Spleen (tissue), 11 donors: ENCODE data around the gene PCLO. TPM values are rescaled to one million over a fixed set of nuclear protein-coding genes. Genes with fewer than 3 reads are reported as not detected.

ENCODE experiments used
- DNase-seq: peaks from one replicate; pipeline ENCODE4 v3.0.0-alpha.2; 2020
- H3K27ac ChIP-seq, 8 donors: fragments of 200-600 bp; sonication (generic) in 7 of 8; 1 replicate in 4 of 8; 2 replicates in 4 of 8; pipeline versions ENCODE4 v1.5.0 to v1.8.0; 2016 to 2021; ENCODE audit warnings: inconsistent platforms in 4 of 8, mild to moderate bottlenecking in 4 of 8, moderate library complexity in 1 of 8
- H3K27me3 ChIP-seq, 7 donors: fragments of 200-600 bp; sonication (generic) in 6 of 7; replicated peaks in 1 of 7; 1 replicate in 4 of 7; 2 replicates in 3 of 7; pipeline versions ENCODE4 v1.5.0 to v1.8.0; 2016 to 2021; ENCODE audit warnings: inconsistent platforms in 3 of 7, mild to moderate bottlenecking in 1 of 7
- H3K36me3 ChIP-seq, 6 donors: fragments of 200-600 bp; sonication (generic) in 5 of 6; 1 replicate in 4 of 6; 2 replicates in 2 of 6; pipeline versions ENCODE4 v1.5.0 to v1.8.0; 2016 to 2021; ENCODE audit warnings: inconsistent platforms in 2 of 6
- H3K4me1 ChIP-seq, 6 donors: fragments of 200-600 bp; sonication (generic) in 5 of 6; 1 replicate in 3 of 6; 2 replicates in 3 of 6; pipeline versions ENCODE4 v1.5.0 to v1.8.0; 2016 to 2021; ENCODE audit warnings: inconsistent platforms in 3 of 6
- H3K4me3 ChIP-seq, 8 donors: fragments of 200-600 bp; sonication (generic) in 7 of 8; 1 replicate in 4 of 8; 2 replicates in 4 of 8; pipeline versions ENCODE4 v1.5.0 to v1.8.0; 2016 to 2021; ENCODE audit warnings: inconsistent platforms in 4 of 8, mild to moderate bottlenecking in 4 of 8, moderate library complexity in 2 of 8
- H3K9me3 ChIP-seq, 8 donors: fragments of 200-600 bp; sonication (generic) in 7 of 8; 1 replicate in 4 of 8; 2 replicates in 4 of 8; pipeline versions ENCODE4 v1.5.0 to v1.8.0; 2016 to 2021; ENCODE audit warnings: inconsistent platforms in 4 of 8
- CTCF ChIP-seq, 11 experiments: fragments of 200-600 bp in 7 of 11; fragments of 450-650 bp in 4 of 11; sonication (generic) in 4 of 11; IDR thresholded peaks in 8 of 11; conservative IDR thresholded peaks in 3 of 11; 1 replicate in 7 of 11; 2 replicates in 4 of 11; pipeline versions ENCODE4 v1.4.0 to v1.8.0; 2016 to 2021; ENCODE audit warnings: antibody characterized with exemption in 11 of 11, inconsistent platforms in 4 of 11, mild to moderate bottlenecking in 1 of 11
- POLR2A ChIP-seq, 3 donors: fragments of 450-650 bp; IDR thresholded peaks; one replicate each; pipeline ENCODE4 v1.5.1; 2017; ENCODE audit warnings: antibody characterized with exemption in 3 of 3, mild to moderate bottlenecking in 1 of 3
- POLR2AphosphoS5 ChIP-seq, 3 donors: sonication (generic); formaldehyde crosslinking; IDR thresholded peaks; one replicate each; pipeline ENCODE4 v1.5.1; 2017; ENCODE audit warnings: antibody characterized with exemption in 3 of 3
- WGBS, 5 donors: extraction: QIAGEN DNeasy Blood & Tissue Kit in 3 of 5; methylation state at CpG; one replicate each; pipeline versions ENCODE4 v1.1.5 to v1.1.7; 2013 to 2018; 5-methylcytosine and 5-hydroxymethylcytosine counted together
- intact Hi-C: fragments of 100-400 bp; cut with DNase I; formaldehyde crosslinking; loops from one replicate; pipeline ENCODE4 v1.15.0; 2023; ENCODE audit warnings: low total_unique reads
- polyA plus RNA-seq, 3 donors: library from polyadenylated mRNA; stranded (reverse); fragments of 200-250 nt; gene quantifications; one replicate each; pipeline ENCODE4 v1.2.1, GENCODE V29; 2013
- total RNA-seq, 7 donors: library from RNA; depleted of rRNA in 3 of 7; stranded (reverse); fragments of >200 nt in 3 of 7; fragmentation: NEBNext Ultra II Directional in 4 of 7; extraction: Animal tissue kit (Norgen Biotek cat#: 25700) in 4 of 7; gene quantifications; one replicate each; pipeline versions ENCODE4 v1.1.0 to v1.2.1, GENCODE V29; 2016 to 2021
- donor health status: healthy with polysubstance abuse.
- donor health status: DM: no; HTN: no; CAD: no; lungs with moderate emphysema.
- donor health status: DM: no; HTN: no; CAD: no.
- donor health status: Bipolar disorder and iron deficiency.
- donor health status: healthy.
- donor health status: DM: no; HTN: no; CAD: no.
- donor health status: DM: yes; HTN: yes; CAD: no.

Gene PCLO
- total and polyA plus RNA-seq, 10 donors: 0.05 to 9.9 (median 1.8) TPM

GRCh38 chr7:82760074-82760473 is 402.6 kb downstream of the PCLO start:
- intact Hi-C loops: no loop called here
- DNase-seq: no peak
- H3K27me3 ChIP-seq: no peaks in the 10 kb centered on the region
- H3K4me1 ChIP-seq: no peaks in the 10 kb centered on the region
- no peak overlapping the region for H3K4me3 ChIP-seq
- no peaks in the 10 kb centered on the region for H3K36me3 ChIP-seq
- TF ChIP-seq CTCF (IDR thresholded peaks at IDR 0.05 in 8 of 11, conservative IDR thresholded peaks at IDR 0.05 in 3 of 11) (no peak), POLR2A (IDR thresholded peaks at IDR 0.05) (no peak), POLR2AphosphoS5 (IDR thresholded peaks at IDR 0.05) (no peak)
- H3K27ac ChIP-seq: no peak overlapping the region
- no peaks in the 10 kb centered on the region for H3K9me3 ChIP-seq

DNA sequence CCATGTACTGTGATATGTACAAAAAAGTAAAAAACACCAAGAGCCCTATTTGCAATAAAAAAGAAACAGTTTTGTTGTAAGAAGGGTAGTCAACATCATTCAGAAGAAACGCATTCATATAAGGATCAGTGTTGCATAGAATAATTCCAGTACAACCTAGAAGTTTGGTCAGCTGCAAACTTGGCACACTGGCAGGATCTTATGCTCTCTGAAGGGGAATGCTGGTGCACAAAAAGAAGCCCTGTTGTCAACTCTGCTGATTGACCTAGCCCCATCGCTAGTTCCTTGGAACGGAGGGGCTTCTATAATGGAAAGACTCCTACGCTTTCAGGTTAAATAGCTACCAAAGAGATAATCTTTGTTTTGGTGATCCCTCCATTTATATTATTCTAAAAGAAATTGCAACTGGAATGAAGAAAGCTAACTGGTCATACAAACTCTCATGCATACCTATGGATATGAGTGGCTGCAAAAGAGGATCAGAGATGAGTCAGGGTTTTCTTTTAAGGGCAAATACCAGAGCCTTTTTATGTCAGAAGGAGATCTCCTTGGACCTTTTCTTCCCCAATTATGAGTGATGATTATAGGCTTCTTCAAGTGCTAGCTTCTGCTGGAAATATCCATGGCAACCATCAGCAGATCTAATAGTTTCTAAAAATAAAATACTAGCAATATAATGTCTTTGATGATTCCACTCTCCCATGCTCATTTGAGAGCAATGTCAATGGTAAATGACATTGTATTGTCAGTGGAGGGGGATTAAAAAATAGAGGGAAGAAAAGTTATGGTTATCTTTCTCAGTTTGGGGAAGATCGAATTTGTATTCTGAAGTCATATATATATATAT is 406.8 kb downstream of the PCLO start:
- no peak overlapping the region for H3K4me3 ChIP-seq
- no peak for DNase-seq
- H3K36me3 ChIP-seq: no peaks in the 10 kb centered on the region
- TF ChIP-seq POLR2A (IDR thresholded peaks at IDR 0.05): no peak
- TF ChIP-seq POLR2AphosphoS5 (IDR thresholded peaks at IDR 0.05): no peak
- no peak for TF ChIP-seq CTCF (IDR thresholded peaks at IDR 0.05 in 8 of 11, conservative IDR thresholded peaks at IDR 0.05 in 3 of 11)
- no peaks in the 10 kb centered on the region for H3K4me1 ChIP-seq
- H3K27me3 ChIP-seq: no peaks in the 10 kb centered on the region
- WGBS, 5 donors: 83 to 92% (median 87%) methylated on average over 5 of the region's 5 CpGs
- H3K9me3 ChIP-seq: no peaks in the 10 kb centered on the region
- intact Hi-C loops: no loop called here
- H3K27ac ChIP-seq: no peak overlapping the region

GRCh38 chr7:82750007-82750406 is 412.7 kb downstream of the PCLO start:
- TF ChIP-seq POLR2A (IDR thresholded peaks at IDR 0.05) (no peak), CTCF (IDR thresholded peaks at IDR 0.05 in 8 of 11, conservative IDR thresholded peaks at IDR 0.05 in 3 of 11) (no peak), POLR2AphosphoS5 (IDR thresholded peaks at IDR 0.05) (no peak)
- Histone ChIP-seq H3K36me3 (no peaks in the 10 kb centered on the region), H3K4me3 (no peak overlapping the region), H3K9me3 (no peaks in the 10 kb centered on the region), H3K27me3 (no peaks in the 10 kb centered on the region), H3K27ac (no peak overlapping the region), H3K4me1 (no peaks in the 10 kb centered on the region)
- intact Hi-C loops: no loop called here
- DNase-seq: no peak
- WGBS, 5 donors: 57 to 81% (median 65%) methylated on average over 2 of the region's 2 CpGs

- H3K4me3 ChIP-seq: no peak overlapping the region
- H3K4me1 ChIP-seq: no peaks in the 10 kb centered on the region
- H3K36me3 ChIP-seq: no peaks in the 10 kb centered on the region
- no peak for DNase-seq
- WGBS, 5 donors: 69 to 95% (median 76%) methylated on average over 3 of the region's 3 CpGs
- H3K27me3 ChIP-seq: no peaks in the 10 kb centered on the region
- TF ChIP-seq POLR2AphosphoS5 (IDR thresholded peaks at IDR 0.05): no peak
- no peak for TF ChIP-seq CTCF (IDR thresholded peaks at IDR 0.05 in 8 of 11, conservative IDR thresholded peaks at IDR 0.05 in 3 of 11)
- no peak for TF ChIP-seq POLR2A (IDR thresholded peaks at IDR 0.05)
- intact Hi-C loops: no loop called here
- peaks cover 0 to 3% (median 0%) of the 10 kb centered on the region in 8 donors for H3K9me3 ChIP-seq
- no peak overlapping the region for H3K27ac ChIP-seq
Observed at GRCh38 chr7:82745820-82746219, 416.9 kb downstream of the PCLO start.
